HEK293 (cell line): ENCODE measurements around the gene MKRN2.
A peak's percentile ranks its signal among the peaks of the same experiment; 100 is the strongest.

Source experiments
- CTCF ChIA-PET: fragments of 350-600 bp; formaldehyde crosslinking; extraction: SDS; loops from one replicate; lab custom pipeline; 2021; ENCODE audit warnings: antibody characterized with exemption; lab: Yijun Ruan, JAX
- POLR2A ChIA-PET: fragments of 300-600 bp; formaldehyde crosslinking; extraction: SDS; loops from one replicate; lab custom pipeline; 2020; ENCODE audit warnings: antibody characterized with exemption, inconsistent platforms; lab: Yijun Ruan, JAX
- H3K27ac ChIP-seq: fragments of 200-500 bp; sonication (Bioruptor generic); 2 replicates; pipeline ENCODE4 v1.5.1; 2014; ENCODE audit warnings: low read depth, low read length, control low read depth, inconsistent platforms; ENCODE audit errors: extremely low read depth
- H3K36me3 ChIP-seq, 2 experiments: fragments of 200-500 bp in 1 of 2; sonication (Bioruptor generic) in 1 of 2; 1 replicate in 1 of 2; 2 replicates in 1 of 2; pipeline ENCODE4 v1.5.1; 2014 to 2017; ENCODE audit warnings: inconsistent platforms in 2 of 2, low read length in 2 of 2; ENCODE audit not compliant: control insufficient read depth in 2 of 2, insufficient read depth in 1 of 2
- H3K4me1 ChIP-seq: fragments of 200-500 bp; sonication (Bioruptor generic); 2 replicates; pipeline ENCODE4 v1.5.1; 2014; ENCODE audit warnings: mild to moderate bottlenecking, low read length, inconsistent platforms; ENCODE audit not compliant: control insufficient read depth, insufficient read depth
- H3K4me3 ChIP-seq: 2 replicates; pipeline ENCODE4 v1.5.1; 2011; ENCODE audit warnings: low read depth, mild to moderate bottlenecking, control low read depth, low read length, moderate library complexity
- H3K9me3 ChIP-seq: fragments of 200-500 bp; sonication (Bioruptor generic); 2 replicates; pipeline ENCODE4 v1.5.1; 2014; ENCODE audit warnings: low read depth, low read length, inconsistent platforms; ENCODE audit not compliant: control insufficient read depth, insufficient read depth
- GFI1B ChIP-seq: fragments of 450-650 bp; formaldehyde crosslinking; IDR thresholded peaks from 2 replicates; pipeline ENCODE4 v1.5.1; 2016; ENCODE audit warnings: missing biosample characterization, missing genetic modification characterization
- GLIS2 ChIP-seq: fragments of 450-650 bp; formaldehyde crosslinking; IDR thresholded peaks from 2 replicates; pipeline ENCODE4 v1.5.1; 2016; ENCODE audit warnings: missing biosample characterization, missing genetic modification characterization
- OSR2 ChIP-seq: fragments of 450-650 bp; formaldehyde crosslinking; IDR thresholded peaks from 2 replicates; pipeline ENCODE4 v1.5.1; 2016; ENCODE audit warnings: missing biosample characterization, missing genetic modification characterization
- ZBTB8A ChIP-seq: fragments of 450-650 bp; formaldehyde crosslinking; IDR thresholded peaks from 2 replicates; pipeline ENCODE4 v1.5.1; 2016; ENCODE audit warnings: missing biosample characterization, missing genetic modification characterization
- ZNF121 ChIP-seq: fragments of 450-650 bp; formaldehyde crosslinking; IDR thresholded peaks from 2 replicates; pipeline ENCODE4 v1.5.1; 2016; ENCODE audit warnings: missing biosample characterization, missing genetic modification characterization
- ZNF157 ChIP-seq: fragments of 450-650 bp; formaldehyde crosslinking; IDR thresholded peaks from 2 replicates; pipeline ENCODE4 v1.5.1; 2016; ENCODE audit warnings: missing biosample characterization, missing genetic modification characterization
- ZNF175 ChIP-seq: fragments of 450-650 bp; formaldehyde crosslinking; IDR thresholded peaks from 2 replicates; pipeline ENCODE4 v1.5.1; 2016; ENCODE audit warnings: missing biosample characterization, missing genetic modification characterization
- ZNF202 ChIP-seq: fragments of 450-650 bp; formaldehyde crosslinking; IDR thresholded peaks from 2 replicates; pipeline ENCODE4 v1.5.1; 2016; ENCODE audit warnings: missing biosample characterization, missing genetic modification characterization, borderline replicate concordance
- ZNF514 ChIP-seq: fragments of 450-650 bp; formaldehyde crosslinking; IDR thresholded peaks from 2 replicates; pipeline ENCODE4 v1.5.1; 2016; ENCODE audit warnings: missing biosample characterization, missing genetic modification characterization
- ZNF521 ChIP-seq: fragments of 450-650 bp; formaldehyde crosslinking; IDR thresholded peaks from 2 replicates; pipeline ENCODE4 v1.5.1; 2017; ENCODE audit warnings: missing biosample characterization, mild to moderate bottlenecking, missing genetic modification characterization
- ZNF548 ChIP-seq: fragments of 450-650 bp; formaldehyde crosslinking; IDR thresholded peaks from 2 replicates; pipeline ENCODE4 v1.5.1; 2016; ENCODE audit warnings: missing biosample characterization, missing genetic modification characterization
- ZNF555 ChIP-seq: fragments of 450-650 bp; formaldehyde crosslinking; conservative IDR thresholded peaks from 2 replicates; pipeline ENCODE4 v1.5.1; 2017; ENCODE audit warnings: missing biosample characterization, mild to moderate bottlenecking, missing genetic modification characterization, inconsistent platforms
- ZNF571 ChIP-seq: fragments of 450-650 bp; formaldehyde crosslinking; IDR thresholded peaks from 2 replicates; pipeline ENCODE4 v1.5.0; 2017; ENCODE audit warnings: missing biosample characterization, missing genetic modification characterization
- ZNF600 ChIP-seq: fragments of 450-650 bp; formaldehyde crosslinking; IDR thresholded peaks from 2 replicates; pipeline ENCODE4 v1.5.1; 2016; ENCODE audit warnings: missing biosample characterization, missing genetic modification characterization
- ZNF621 ChIP-seq: fragments of 450-650 bp; formaldehyde crosslinking; IDR thresholded peaks from 2 replicates; pipeline ENCODE4 v1.5.1; 2017; ENCODE audit warnings: missing biosample characterization, missing genetic modification characterization
- ZNF660 ChIP-seq: fragments of 450-650 bp; IDR thresholded peaks from 2 replicates; pipeline ENCODE4 v1.5.1; 2018; ENCODE audit warnings: missing biosample characterization, mild to moderate bottlenecking, missing genetic modification characterization
- TF ChIP-seq, protein P1 (sequence below): fragments of 450-650 bp; formaldehyde crosslinking; IDR thresholded peaks from 2 replicates; pipeline ENCODE4 v1.5.1; 2016; ENCODE audit warnings: missing biosample characterization, missing genetic modification characterization
- TF ChIP-seq, protein P2 (sequence below): fragments of 450-650 bp; formaldehyde crosslinking; IDR thresholded peaks from 2 replicates; pipeline ENCODE4 v1.5.1; 2016; ENCODE audit warnings: missing biosample characterization, missing genetic modification characterization
- TF ChIP-seq, protein P3 (sequence below): fragments of 450-650 bp; formaldehyde crosslinking; IDR thresholded peaks from 2 replicates; pipeline ENCODE4 v1.5.1; 2016; ENCODE audit warnings: missing biosample characterization, missing genetic modification characterization
- TF ChIP-seq, protein P4 (sequence below): fragments of 450-650 bp; formaldehyde crosslinking; IDR thresholded peaks from 2 replicates; pipeline ENCODE4 v1.5.1; 2017; ENCODE audit warnings: missing biosample characterization, missing genetic modification characterization

Gene MKRN2

DNA sequence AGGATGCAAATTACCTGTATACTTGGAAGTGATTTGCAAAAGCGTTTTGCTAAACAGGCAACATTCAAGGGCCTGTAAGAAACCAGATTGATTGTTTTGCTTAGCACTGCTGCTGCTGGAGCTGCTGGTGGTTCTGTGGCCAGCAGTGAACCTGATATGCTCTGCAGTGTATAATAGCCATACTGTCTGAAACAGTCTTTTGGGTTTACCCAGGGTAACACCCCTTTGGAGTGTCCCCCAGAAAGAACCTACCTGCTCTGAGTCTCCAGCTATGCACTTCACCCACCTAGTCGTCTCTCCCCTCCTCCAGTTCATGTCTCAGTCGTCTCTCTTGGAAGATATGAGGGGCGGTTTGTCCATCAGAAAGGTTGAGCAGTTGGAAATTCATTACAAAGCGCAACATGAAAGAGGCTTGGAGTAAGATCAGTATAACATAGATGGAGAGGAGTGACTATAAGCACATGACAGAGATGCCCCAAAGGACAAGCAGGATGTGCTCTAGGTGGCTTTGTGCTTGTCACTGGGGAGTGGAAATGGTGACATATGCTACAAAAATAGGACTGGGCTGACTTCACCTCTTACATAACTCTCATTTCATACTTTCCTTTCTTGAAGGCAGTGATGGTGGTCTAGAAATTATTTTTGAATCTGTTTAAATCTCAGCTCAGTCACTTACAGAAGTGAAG lies 3.8 kb downstream of the MKRN2 start:
- ChIA-PET CTCF (interaction anchor here (0.6 to 2.1 kb wide), 4 partner anchors 98 to 514 kb away, joined by 4 to 6 read pairs (median 4); no protein-coding TSS in a partner anchor), POLR2A (no interaction called here)
- peaks cover 23% of the 10 kb centered on the region for H3K4me1 ChIP-seq
- no peak for TF ChIP-seq ZNF175 (tag by site-specific recombination)
- TF ChIP-seq, protein P1, sequence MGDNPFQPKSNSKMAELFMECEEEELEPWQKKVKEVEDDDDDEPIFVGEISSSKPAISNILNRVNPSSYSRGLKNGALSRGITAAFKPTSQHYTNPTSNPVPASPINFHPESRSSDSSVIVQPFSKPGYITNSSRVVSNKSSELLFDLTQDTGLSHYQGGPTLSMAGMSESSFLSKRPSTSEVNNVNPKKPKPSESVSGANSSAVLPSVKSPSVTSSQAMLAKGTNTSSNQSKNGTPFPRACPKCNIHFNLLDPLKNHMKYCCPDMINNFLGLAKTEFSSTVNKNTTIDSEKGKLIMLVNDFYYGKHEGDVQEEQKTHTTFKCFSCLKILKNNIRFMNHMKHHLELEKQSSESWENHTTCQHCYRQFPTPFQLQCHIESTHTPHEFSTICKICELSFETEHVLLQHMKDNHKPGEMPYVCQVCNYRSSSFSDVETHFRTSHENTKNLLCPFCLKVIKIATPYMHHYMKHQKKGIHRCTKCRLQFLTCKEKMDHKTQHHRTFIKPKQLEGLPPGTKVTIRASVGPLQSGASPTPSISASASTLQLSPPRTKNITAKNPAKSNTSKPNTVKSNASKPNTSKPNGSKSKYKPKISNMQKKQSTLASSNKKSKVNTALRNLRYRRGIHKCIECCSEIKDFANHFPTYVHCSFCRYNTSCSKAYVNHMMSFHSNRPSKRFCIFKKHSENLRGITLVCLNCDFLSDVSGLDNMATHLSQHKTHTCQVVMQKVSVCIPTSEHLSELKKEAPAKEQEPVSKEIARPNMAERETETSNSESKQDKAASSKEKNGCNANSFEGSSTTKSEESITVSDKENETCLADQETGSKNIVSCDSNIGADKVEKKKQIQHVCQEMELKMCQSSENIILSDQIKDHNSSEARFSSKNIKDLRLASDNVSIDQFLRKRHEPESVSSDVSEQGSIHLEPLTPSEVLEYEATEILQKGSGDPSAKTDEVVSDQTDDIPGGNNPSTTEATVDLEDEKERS: no peak
- TF ChIP-seq, protein P2, sequence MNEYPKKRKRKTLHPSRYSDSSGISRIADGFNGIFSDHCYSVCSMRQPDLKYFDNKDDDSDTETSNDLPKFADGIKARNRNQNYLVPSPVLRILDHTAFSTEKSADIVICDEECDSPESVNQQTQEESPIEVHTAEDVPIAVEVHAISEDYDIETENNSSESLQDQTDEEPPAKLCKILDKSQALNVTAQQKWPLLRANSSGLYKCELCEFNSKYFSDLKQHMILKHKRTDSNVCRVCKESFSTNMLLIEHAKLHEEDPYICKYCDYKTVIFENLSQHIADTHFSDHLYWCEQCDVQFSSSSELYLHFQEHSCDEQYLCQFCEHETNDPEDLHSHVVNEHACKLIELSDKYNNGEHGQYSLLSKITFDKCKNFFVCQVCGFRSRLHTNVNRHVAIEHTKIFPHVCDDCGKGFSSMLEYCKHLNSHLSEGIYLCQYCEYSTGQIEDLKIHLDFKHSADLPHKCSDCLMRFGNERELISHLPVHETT: no peak
- TF ChIP-seq ZNF660 (tag by site-specific recombination): no peak
- TF ChIP-seq GLIS2 (tag by site-specific recombination): no peak
- TF ChIP-seq ZNF157: no peak
- no peak for TF ChIP-seq ZNF571 (tag by site-specific recombination)
- no peak for TF ChIP-seq ZNF514 (tag by site-specific recombination)
- 0 out of 2 replicates have a peak, but pooled peaks have one; percentile 18 for TF ChIP-seq GFI1B (tag by site-specific recombination)
- no peak for TF ChIP-seq ZBTB8A (tag by site-specific recombination)
- peak; percentile 52; the same call in 1 of the 2 replicates for TF ChIP-seq ZNF600 (tag by site-specific recombination)
- no peak for TF ChIP-seq OSR2
- no peak for TF ChIP-seq ZNF521 (tag by site-specific recombination)
- TF ChIP-seq ZNF621: no peak
- TF ChIP-seq ZNF202 (tag by site-specific recombination): no peak
- no peak overlapping the region for H3K4me3 ChIP-seq
- no peaks in the 10 kb centered on the region; a peak in 1 of 3 replicates for H3K36me3 ChIP-seq
- no peak overlapping the region for H3K27ac ChIP-seq
- H3K9me3 ChIP-seq: no peaks in the 10 kb centered on the region

DNA sequence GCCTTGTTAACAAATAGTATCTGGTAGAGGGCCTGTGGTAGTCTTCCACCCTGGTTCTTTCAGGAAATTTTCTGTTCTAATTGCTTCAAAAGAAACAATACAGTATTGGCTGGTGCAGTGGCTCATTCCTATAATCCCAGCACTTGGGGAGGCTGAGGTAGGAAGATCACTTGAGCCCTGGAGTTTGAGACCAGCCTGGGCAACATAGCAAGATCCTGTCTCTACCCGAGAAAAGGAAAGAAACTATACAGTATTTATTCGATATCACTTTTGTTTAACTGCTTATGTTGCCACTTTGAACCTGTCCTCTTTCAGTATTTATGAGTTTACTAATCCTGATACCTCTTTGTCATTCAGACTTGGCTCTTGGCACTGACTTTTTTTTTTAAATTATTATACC lies 4.5 kb downstream of the MKRN2 start:
- no peaks in the 10 kb centered on the region for H3K9me3 ChIP-seq
- no peak overlapping the region for H3K27ac ChIP-seq
- peaks cover 23% of the 10 kb centered on the region for H3K4me1 ChIP-seq
- H3K36me3 ChIP-seq: no peaks in the 10 kb centered on the region; a peak in 1 of 3 replicates
- POLR2A ChIA-PET: no interaction called here
- TF ChIP-seq ZNF548 (tag by site-specific recombination): no peak
- TF ChIP-seq, protein P3, sequence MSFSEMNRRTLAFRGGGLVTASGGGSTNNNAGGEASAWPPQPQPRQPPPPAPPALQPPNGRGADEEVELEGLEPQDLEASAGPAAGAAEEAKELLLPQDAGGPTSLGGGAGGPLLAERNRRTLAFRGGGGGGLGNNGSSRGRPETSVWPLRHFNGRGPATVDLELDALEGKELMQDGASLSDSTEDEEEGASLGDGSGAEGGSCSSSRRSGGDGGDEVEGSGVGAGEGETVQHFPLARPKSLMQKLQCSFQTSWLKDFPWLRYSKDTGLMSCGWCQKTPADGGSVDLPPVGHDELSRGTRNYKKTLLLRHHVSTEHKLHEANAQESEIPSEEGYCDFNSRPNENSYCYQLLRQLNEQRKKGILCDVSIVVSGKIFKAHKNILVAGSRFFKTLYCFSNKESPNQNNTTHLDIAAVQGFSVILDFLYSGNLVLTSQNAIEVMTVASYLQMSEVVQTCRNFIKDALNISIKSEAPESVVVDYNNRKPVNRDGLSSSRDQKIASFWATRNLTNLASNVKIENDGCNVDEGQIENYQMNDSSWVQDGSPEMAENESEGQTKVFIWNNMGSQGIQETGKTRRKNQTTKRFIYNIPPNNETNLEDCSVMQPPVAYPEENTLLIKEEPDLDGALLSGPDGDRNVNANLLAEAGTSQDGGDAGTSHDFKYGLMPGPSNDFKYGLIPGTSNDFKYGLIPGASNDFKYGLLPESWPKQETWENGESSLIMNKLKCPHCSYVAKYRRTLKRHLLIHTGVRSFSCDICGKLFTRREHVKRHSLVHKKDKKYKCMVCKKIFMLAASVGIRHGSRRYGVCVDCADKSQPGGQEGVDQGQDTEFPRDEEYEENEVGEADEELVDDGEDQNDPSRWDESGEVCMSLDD (tag by site-specific recombination): no peak
- peak; percentile 73 for TF ChIP-seq ZNF121 (tag by site-specific recombination)
- TF ChIP-seq ZNF555 (tag by site-specific recombination): no peak
- TF ChIP-seq, protein P4, sequence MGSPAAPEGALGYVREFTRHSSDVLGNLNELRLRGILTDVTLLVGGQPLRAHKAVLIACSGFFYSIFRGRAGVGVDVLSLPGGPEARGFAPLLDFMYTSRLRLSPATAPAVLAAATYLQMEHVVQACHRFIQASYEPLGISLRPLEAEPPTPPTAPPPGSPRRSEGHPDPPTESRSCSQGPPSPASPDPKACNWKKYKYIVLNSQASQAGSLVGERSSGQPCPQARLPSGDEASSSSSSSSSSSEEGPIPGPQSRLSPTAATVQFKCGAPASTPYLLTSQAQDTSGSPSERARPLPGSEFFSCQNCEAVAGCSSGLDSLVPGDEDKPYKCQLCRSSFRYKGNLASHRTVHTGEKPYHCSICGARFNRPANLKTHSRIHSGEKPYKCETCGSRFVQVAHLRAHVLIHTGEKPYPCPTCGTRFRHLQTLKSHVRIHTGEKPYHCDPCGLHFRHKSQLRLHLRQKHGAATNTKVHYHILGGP (tag by site-specific recombination): no peak
- CTCF ChIA-PET: interaction anchor here (2.1 kb wide), 1 partner anchor 158 kb away, joined by 4 read pairs; no protein-coding TSS in a partner anchor
- no peak overlapping the region for H3K4me3 ChIP-seq
